Spleen (tissue), 11 donors: Measurements from ENCODE around the gene AMIGO1. TPM values are rescaled to one million over a fixed set of nuclear protein-coding genes. Genes with fewer than 3 reads are reported as not detected.

ENCODE experiments used
- DNase-seq: peaks from one replicate; pipeline ENCODE4 v3.0.0-alpha.2; 2020
- H3K27ac ChIP-seq, 8 donors: fragments of 200-600 bp; sonication (generic) in 7 of 8; 1 replicate in 4 of 8; 2 replicates in 4 of 8; pipeline versions ENCODE4 v1.5.0 to v1.8.0; 2016 to 2021; ENCODE audit warnings: inconsistent platforms in 4 of 8, mild to moderate bottlenecking in 4 of 8, moderate library complexity in 1 of 8
- H3K27me3 ChIP-seq, 7 donors: fragments of 200-600 bp; sonication (generic) in 6 of 7; replicated peaks in 1 of 7; 1 replicate in 4 of 7; 2 replicates in 3 of 7; pipeline versions ENCODE4 v1.5.0 to v1.8.0; 2016 to 2021; ENCODE audit warnings: inconsistent platforms in 3 of 7, mild to moderate bottlenecking in 1 of 7
- H3K36me3 ChIP-seq, 6 donors: fragments of 200-600 bp; sonication (generic) in 5 of 6; 1 replicate in 4 of 6; 2 replicates in 2 of 6; pipeline versions ENCODE4 v1.5.0 to v1.8.0; 2016 to 2021; ENCODE audit warnings: inconsistent platforms in 2 of 6
- H3K4me1 ChIP-seq, 6 donors: fragments of 200-600 bp; sonication (generic) in 5 of 6; 1 replicate in 3 of 6; 2 replicates in 3 of 6; pipeline versions ENCODE4 v1.5.0 to v1.8.0; 2016 to 2021; ENCODE audit warnings: inconsistent platforms in 3 of 6
- H3K4me3 ChIP-seq, 8 donors: fragments of 200-600 bp; sonication (generic) in 7 of 8; 1 replicate in 4 of 8; 2 replicates in 4 of 8; pipeline versions ENCODE4 v1.5.0 to v1.8.0; 2016 to 2021; ENCODE audit warnings: inconsistent platforms in 4 of 8, mild to moderate bottlenecking in 4 of 8, moderate library complexity in 2 of 8
- H3K9me3 ChIP-seq, 8 donors: fragments of 200-600 bp; sonication (generic) in 7 of 8; 1 replicate in 4 of 8; 2 replicates in 4 of 8; pipeline versions ENCODE4 v1.5.0 to v1.8.0; 2016 to 2021; ENCODE audit warnings: inconsistent platforms in 4 of 8
- POLR2A ChIP-seq, 3 donors: fragments of 450-650 bp; IDR thresholded peaks; one replicate each; pipeline ENCODE4 v1.5.1; 2017; ENCODE audit warnings: antibody characterized with exemption in 3 of 3, mild to moderate bottlenecking in 1 of 3
- POLR2AphosphoS5 ChIP-seq, 3 donors: sonication (generic); formaldehyde crosslinking; IDR thresholded peaks; one replicate each; pipeline ENCODE4 v1.5.1; 2017; ENCODE audit warnings: antibody characterized with exemption in 3 of 3
- WGBS, 5 donors: extraction: QIAGEN DNeasy Blood & Tissue Kit in 3 of 5; methylation state at CpG; one replicate each; pipeline versions ENCODE4 v1.1.5 to v1.1.7; 2013 to 2018; 5-methylcytosine and 5-hydroxymethylcytosine counted together
- intact Hi-C: fragments of 100-400 bp; cut with DNase I; formaldehyde crosslinking; loops from one replicate; pipeline ENCODE4 v1.15.0; 2023; ENCODE audit warnings: low total_unique reads
- polyA plus RNA-seq, 3 donors: library from polyadenylated mRNA; stranded (reverse); fragments of 200-250 nt; gene quantifications; one replicate each; pipeline ENCODE4 v1.2.1, GENCODE V29; 2013
- total RNA-seq, 7 donors: library from RNA; depleted of rRNA in 3 of 7; stranded (reverse); fragments of >200 nt in 3 of 7; fragmentation: NEBNext Ultra II Directional in 4 of 7; extraction: Animal tissue kit (Norgen Biotek cat#: 25700) in 4 of 7; gene quantifications; one replicate each; pipeline versions ENCODE4 v1.1.0 to v1.2.1, GENCODE V29; 2016 to 2021
- TF ChIP-seq, protein P1 (sequence below), 11 experiments: fragments of 200-600 bp in 7 of 11; fragments of 450-650 bp in 4 of 11; sonication (generic) in 4 of 11; IDR thresholded peaks in 8 of 11; conservative IDR thresholded peaks in 3 of 11; 1 replicate in 7 of 11; 2 replicates in 4 of 11; pipeline versions ENCODE4 v1.4.0 to v1.8.0; 2016 to 2021; ENCODE audit warnings: antibody characterized with exemption in 11 of 11, inconsistent platforms in 4 of 11, mild to moderate bottlenecking in 1 of 11
- donor health status: healthy with polysubstance abuse.
- donor health status: DM: no; HTN: no; CAD: no; lungs with moderate emphysema.
- donor health status: DM: no; HTN: no; CAD: no.
- donor health status: Bipolar disorder and iron deficiency.
- donor health status: healthy.
- donor health status: DM: no; HTN: no; CAD: no.
- donor health status: DM: yes; HTN: yes; CAD: no.

Gene AMIGO1
- total and polyA plus RNA-seq, 10 donors = 0.57 to 8.5 (median 5.4) TPM

GRCh38 chr1:109479311-109479710 lies 30.2 kb downstream of the AMIGO1 start:
- no peak overlapping the region for H3K4me3 ChIP-seq
- no peaks in the 10 kb centered on the region for H3K36me3 ChIP-seq
- WGBS, 5 donors = 61 to 67% (median 64%) methylated on average over 5 of the region's 5 CpGs
- H3K4me1 ChIP-seq = peaks cover 0 to 18% (median 10%) of the 10 kb centered on the region in 6 donors
- peaks cover 0 to 38% (median 0%) of the 10 kb centered on the region in 7 donors for H3K27me3 ChIP-seq
- TF ChIP-seq POLR2AphosphoS5 (IDR thresholded peaks at IDR 0.05) (no peak), POLR2A (IDR thresholded peaks at IDR 0.05) (no peak)
- TF ChIP-seq, protein P1, sequence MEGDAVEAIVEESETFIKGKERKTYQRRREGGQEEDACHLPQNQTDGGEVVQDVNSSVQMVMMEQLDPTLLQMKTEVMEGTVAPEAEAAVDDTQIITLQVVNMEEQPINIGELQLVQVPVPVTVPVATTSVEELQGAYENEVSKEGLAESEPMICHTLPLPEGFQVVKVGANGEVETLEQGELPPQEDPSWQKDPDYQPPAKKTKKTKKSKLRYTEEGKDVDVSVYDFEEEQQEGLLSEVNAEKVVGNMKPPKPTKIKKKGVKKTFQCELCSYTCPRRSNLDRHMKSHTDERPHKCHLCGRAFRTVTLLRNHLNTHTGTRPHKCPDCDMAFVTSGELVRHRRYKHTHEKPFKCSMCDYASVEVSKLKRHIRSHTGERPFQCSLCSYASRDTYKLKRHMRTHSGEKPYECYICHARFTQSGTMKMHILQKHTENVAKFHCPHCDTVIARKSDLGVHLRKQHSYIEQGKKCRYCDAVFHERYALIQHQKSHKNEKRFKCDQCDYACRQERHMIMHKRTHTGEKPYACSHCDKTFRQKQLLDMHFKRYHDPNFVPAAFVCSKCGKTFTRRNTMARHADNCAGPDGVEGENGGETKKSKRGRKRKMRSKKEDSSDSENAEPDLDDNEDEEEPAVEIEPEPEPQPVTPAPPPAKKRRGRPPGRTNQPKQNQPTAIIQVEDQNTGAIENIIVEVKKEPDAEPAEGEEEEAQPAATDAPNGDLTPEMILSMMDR (IDR thresholded peaks at IDR 0.05 in 8 of 11, conservative IDR thresholded peaks at IDR 0.05 in 3 of 11) = no peak
- intact Hi-C loops = no loop called here
- no peak overlapping the region for H3K27ac ChIP-seq
- no peak for DNase-seq
- H3K9me3 ChIP-seq = no peaks in the 10 kb centered on the region

DNA sequence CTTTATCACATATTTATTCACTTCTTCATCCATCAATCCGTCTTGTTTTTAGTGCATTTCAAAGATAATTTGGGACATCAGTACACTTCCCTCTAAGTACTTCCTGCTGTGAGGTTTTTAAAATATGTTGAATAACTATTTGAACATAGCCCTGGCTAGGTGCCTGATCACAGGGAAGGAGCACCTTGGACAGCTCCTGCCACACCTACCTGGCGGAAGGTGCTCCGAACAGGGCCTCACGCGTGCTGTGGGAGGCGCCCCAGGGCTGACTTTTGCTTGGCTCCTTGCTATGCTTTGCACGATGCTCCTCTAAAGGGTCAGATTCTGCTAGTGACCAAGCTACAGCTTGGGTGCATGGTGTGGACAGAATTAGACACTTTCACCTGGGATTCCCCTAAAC lies 30.7 kb downstream of the AMIGO1 start:
- no peak for TF ChIP-seq POLR2AphosphoS5 (IDR thresholded peaks at IDR 0.05)
- TF ChIP-seq, protein P1 (IDR thresholded peaks at IDR 0.05 in 8 of 11, conservative IDR thresholded peaks at IDR 0.05 in 3 of 11) = no peak
- TF ChIP-seq POLR2A (IDR thresholded peaks at IDR 0.05) = no peak
- Histone ChIP-seq H3K9me3 (no peaks in the 10 kb centered on the region), H3K4me3 (no peak overlapping the region), H3K27ac (no peak overlapping the region), H3K4me1 (peaks cover 0 to 15% (median 8%) of the 10 kb centered on the region in 6 donors), H3K36me3 (no peaks in the 10 kb centered on the region), H3K27me3 (peaks cover 0 to 38% (median 0%) of the 10 kb centered on the region in 7 donors)
- no peak for DNase-seq
- intact Hi-C loops = no loop called here
- WGBS, 5 donors = 13 to 29% (median 16%) methylated on average over 7 of the region's 7 CpGs

GRCh38 chr1:109477821-109478220 lies 31.7 kb downstream of the AMIGO1 start:
- peaks cover 0 to 8% (median 1%) of the 10 kb centered on the region in 6 donors for H3K4me1 ChIP-seq
- intact Hi-C loops = no loop called here
- no peak overlapping the region for H3K4me3 ChIP-seq
- no peak for DNase-seq
- TF ChIP-seq POLR2AphosphoS5 (IDR thresholded peaks at IDR 0.05) (no peak), POLR2A (IDR thresholded peaks at IDR 0.05) (no peak)
- TF ChIP-seq, protein P1 (IDR thresholded peaks at IDR 0.05 in 8 of 11, conservative IDR thresholded peaks at IDR 0.05 in 3 of 11) = no peak
- peaks cover 0 to 45% (median 0%) of the 10 kb centered on the region in 7 donors for H3K27me3 ChIP-seq
- no peaks in the 10 kb centered on the region for H3K9me3 ChIP-seq
- WGBS, 5 donors = 49 to 81% (median 64%) methylated on average over 5 to 6 of the region's 6 CpGs
- H3K27ac ChIP-seq = no peak overlapping the region
- H3K36me3 ChIP-seq = no peaks in the 10 kb centered on the region

GRCh38 chr1:109476825-109477224 lies 32.7 kb downstream of the AMIGO1 start:
- H3K27me3 ChIP-seq = peaks cover 0 to 54% (median 0%) of the 10 kb centered on the region in 7 donors
- no peaks in the 10 kb centered on the region for H3K9me3 ChIP-seq
- DNase-seq = no peak
- intact Hi-C loops = no loop called here
- H3K4me1 ChIP-seq = no peaks in the 10 kb centered on the region
- no peak overlapping the region for H3K4me3 ChIP-seq
- no peaks in the 10 kb centered on the region for H3K36me3 ChIP-seq
- TF ChIP-seq POLR2AphosphoS5 (IDR thresholded peaks at IDR 0.05) (no peak), POLR2A (IDR thresholded peaks at IDR 0.05) (no peak)
- TF ChIP-seq, protein P1 (IDR thresholded peaks at IDR 0.05 in 8 of 11, conservative IDR thresholded peaks at IDR 0.05 in 3 of 11) = no peak
- H3K27ac ChIP-seq = no peak overlapping the region
- 88 to 93% (median 90%) methylated on average over 8 of the region's 8 CpGs for WGBS, 5 donors
